ENCODE results near the gene CACNA1A.
"Not testable (repeated sequence)": the region's sequence is repeated elsewhere in the genome, so short reads cannot be mapped to it uniquely, and the experiment has no call there.

DNA sequence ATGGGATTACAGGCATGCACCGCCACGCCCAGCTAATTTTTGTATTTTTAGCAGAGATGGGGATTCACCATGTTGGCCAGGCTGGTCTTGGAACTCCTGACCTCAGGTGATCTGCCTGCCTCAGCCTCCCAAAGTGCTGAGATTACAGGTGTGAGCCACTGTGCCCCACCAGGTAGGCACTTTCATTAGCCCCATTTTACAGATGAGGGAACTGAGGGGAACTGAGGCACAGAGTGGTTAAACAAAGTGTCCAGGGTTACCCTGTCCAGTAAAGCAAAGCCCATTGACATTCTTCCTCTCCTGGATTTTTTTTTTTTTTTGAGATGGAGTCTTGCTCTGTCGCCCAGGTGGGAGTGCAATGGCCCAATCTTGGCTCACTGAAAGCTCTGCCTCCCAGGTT is 340.1 kb downstream of the CACNA1A start:
- not testable (repeated sequence) for TF ChIP-seq POLR2A (IDR thresholded peaks at IDR 0.05)
- TF ChIP-seq, protein P1, sequence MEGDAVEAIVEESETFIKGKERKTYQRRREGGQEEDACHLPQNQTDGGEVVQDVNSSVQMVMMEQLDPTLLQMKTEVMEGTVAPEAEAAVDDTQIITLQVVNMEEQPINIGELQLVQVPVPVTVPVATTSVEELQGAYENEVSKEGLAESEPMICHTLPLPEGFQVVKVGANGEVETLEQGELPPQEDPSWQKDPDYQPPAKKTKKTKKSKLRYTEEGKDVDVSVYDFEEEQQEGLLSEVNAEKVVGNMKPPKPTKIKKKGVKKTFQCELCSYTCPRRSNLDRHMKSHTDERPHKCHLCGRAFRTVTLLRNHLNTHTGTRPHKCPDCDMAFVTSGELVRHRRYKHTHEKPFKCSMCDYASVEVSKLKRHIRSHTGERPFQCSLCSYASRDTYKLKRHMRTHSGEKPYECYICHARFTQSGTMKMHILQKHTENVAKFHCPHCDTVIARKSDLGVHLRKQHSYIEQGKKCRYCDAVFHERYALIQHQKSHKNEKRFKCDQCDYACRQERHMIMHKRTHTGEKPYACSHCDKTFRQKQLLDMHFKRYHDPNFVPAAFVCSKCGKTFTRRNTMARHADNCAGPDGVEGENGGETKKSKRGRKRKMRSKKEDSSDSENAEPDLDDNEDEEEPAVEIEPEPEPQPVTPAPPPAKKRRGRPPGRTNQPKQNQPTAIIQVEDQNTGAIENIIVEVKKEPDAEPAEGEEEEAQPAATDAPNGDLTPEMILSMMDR (IDR thresholded peaks at IDR 0.05): not testable (repeated sequence)
